Stimulated activated CD8-positive, alpha-beta memory T cell treated with anti-CD3 and anti-CD28 coated beads, Interleukin-7, amount 100 ng/mL, for 1 hour (primary cell): ENCODE results near the gene COL8A1.

Experiments
- DNase-seq, 2 donors: peaks; one replicate each; pipeline ENCODE4 v3.0.0-alpha.2; 2020; ENCODE audit warnings: low read depth in 2 of 2

The COL8A1 gene

DNA sequence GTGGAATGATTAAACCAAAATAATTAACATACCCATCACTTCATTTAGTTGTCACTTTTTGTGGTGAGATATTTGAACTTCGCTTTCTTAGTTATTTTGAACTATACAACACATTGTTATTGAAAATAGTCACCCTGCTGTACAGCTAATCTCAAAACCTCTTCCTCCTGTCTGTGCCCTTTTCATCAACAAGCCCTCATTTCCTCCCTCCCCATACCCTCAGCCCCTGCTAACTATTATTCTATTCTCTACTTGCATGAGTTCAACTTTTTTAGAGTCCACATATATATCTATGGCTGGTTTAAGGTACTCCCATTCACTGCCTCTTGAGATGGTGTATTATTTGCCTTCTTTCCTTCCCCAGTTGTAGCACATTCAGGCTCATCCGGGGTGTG lies 32.2 kb downstream of the COL8A1 start:
- no peak for DNase-seq

DNA sequence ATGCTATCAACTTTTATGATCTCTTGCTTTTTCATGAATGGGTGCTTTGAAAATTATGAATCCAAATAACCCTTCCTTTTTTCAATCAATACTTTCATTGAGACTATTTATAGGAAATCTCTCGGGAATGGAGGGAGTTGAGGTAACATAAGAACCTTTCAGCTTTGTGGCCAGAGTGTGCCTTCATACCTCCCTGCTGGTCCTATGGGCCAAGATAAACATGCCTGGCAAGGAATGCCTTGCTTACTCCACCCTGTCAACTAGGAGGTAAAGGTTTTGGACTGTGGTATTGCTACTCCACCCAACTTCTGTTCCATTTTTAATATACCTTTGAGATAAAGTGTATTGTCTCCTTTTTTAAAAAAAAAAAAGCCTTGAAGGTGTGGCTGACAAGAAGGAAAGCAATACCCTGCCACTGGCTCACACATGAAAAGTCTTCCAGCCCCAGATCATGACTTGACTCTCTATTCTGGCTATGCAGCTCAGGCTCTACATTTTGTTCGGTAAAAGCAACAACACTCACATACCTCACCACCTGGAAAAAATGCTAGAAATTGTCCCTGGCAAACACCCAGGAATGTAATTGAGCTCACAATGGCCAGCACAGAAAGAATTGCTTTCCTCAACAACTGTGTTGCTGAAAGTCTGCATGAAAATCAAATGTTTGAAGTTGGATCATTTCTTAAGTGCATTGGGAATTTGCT lies 35.8 kb downstream of the COL8A1 start:
- DNase-seq, result no peak

DNA sequence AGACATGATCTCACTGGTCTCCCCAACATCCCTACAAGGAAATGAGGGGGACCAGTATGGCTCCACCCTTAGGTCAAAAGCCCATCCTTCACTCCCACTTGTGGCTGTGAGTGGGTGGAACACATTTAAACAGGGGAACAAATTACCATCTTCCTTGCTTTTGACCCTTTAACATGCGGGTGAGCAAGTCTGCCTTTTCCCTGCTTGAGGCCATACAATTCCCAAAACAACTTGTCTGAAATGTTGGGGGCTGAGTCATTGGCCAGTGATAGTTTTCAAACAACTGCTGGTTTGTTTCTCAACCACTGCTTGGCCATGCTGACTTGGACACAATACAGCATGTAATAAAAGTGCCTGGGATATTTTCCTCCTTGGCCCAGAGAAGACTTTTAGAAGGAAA lies 39.6 kb downstream of the COL8A1 start:
- no peak for DNase-seq

DNA sequence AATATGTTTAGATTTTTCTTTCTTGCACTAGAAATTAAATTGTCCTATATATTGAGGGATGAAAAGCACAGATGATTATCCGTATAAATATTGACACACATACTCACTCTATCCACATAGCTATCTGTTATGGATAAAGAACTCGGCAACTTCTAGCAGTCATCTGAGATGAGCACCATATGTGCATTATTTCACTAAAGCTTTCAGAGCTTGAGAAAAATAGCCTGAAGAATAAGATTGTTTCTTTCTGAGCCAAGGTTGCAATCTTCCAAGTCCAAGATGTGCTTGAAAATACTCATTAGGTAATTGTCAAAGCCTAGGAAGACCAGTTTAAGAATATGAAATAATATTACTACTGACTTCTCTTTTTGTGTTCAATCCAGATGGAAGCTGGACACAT lies 40.5 kb downstream of the COL8A1 start:
- DNase-seq, result no peak

- no peak for DNase-seq
Observed at GRCh38 chr3:99681512-99681911, 43.1 kb downstream of the COL8A1 start.

GRCh38 chr3:99681976-99682375 lies 43.6 kb downstream of the COL8A1 start:
- DNase-seq, result no peak

- no peak for DNase-seq
Observed at GRCh38 chr3:99683465-99683864, 45.1 kb downstream of the COL8A1 start.

DNA sequence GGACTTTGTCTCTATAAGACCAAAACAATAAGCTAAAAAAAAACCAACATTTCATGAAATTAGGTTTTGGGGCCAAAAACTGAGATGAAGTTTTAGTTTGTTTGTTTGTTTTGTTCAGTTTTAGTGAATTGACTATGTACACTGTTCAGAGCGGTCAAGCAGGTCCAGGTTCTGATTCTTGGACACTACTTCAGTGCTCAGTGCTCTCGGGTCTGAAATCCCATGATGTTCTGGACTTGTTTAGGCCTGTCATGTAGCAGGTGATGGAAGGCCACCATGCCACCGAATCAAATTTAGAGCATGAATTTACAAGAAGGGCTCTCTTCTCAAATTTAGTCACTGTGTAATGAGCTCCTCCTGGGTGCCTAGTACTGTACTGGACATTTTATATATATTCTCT lies 45.5 kb downstream of the COL8A1 start:
- DNase-seq, result no peak

GRCh38 chr3:99684644-99685043 lies 46.2 kb downstream of the COL8A1 start:
- no peak for DNase-seq

- no peak for DNase-seq
Observed at GRCh38 chr3:99686469-99686868, 48.1 kb downstream of the COL8A1 start.

DNA sequence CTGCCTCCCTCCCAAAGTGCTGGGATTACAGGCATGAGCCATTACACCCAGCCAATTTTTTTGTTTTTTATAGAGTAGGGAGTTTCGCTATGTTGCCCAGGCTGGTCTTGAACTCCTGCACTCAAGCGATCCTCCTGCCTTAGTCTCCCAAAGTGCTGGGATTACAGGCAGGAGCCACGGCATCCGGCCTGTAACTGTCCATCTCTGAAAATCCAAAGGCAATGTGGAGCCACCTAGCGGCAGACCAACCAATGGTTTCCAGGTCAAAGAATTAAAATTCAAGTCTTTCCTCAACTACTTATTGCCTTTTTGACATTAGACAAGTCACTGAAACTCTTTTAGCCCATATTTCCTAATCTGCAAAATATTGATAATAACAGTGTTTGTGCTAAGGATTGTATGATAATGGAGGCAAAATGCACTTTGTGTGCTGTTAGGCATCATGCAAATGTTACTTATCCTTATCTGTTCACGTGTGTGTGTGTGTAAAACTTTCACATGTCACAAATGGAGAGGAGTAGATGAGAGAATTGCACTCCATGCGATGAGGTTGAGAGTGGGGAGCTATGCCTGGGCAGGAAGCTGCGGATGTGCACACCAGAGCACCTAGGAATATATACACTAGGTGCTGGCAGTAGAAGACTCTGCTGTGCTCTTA lies 48.7 kb downstream of the COL8A1 start:
- no peak for DNase-seq

DNA sequence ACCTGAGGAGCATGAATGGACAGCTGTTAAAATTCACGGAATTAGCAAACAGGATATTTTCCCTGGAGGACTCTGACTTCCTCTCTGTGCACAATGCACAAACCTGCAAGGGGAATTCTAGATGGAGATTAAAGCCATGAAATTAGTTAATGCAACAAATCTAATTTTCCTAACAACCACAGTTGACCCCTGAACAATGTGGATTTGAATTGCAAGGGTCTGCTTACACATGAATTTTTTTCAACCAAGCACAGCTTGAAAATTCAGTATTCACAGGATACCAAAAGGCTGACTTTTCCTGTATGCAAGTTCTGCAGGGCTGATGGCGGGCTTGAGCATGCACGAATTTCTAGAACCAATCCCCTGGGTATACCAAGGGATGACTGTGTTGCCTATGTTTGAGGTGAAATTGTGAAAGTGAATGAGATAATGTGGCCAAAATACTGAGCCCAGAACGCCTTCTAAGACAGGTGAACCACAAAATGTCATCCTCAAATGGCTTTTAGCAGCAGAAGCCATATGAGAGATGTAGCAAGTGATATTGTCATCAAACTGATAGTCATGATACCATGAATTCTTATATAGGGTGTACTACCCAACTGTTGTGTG lies 52.5 kb downstream of the COL8A1 start:
- DNase-seq, result no peak

DNA sequence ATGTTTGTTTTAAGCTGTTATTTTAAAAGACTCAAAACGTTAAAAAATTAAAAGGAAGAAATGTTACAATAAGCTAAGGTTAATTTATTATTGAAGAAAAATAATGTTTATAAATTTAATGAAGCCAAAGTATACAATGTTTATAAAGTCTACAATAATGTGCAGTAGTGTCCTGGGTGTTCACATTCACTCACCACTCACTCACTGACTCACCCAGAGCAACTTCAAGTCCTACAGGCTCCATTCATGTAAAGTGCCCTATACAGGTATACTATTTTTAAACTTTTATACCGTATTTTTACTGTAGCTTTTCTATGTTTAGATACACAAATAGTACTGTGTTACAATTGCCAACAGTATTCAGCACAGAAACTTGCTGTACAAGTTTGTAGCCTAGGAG lies 55.2 kb downstream of the COL8A1 start:
- DNase-seq, result no peak

DNA sequence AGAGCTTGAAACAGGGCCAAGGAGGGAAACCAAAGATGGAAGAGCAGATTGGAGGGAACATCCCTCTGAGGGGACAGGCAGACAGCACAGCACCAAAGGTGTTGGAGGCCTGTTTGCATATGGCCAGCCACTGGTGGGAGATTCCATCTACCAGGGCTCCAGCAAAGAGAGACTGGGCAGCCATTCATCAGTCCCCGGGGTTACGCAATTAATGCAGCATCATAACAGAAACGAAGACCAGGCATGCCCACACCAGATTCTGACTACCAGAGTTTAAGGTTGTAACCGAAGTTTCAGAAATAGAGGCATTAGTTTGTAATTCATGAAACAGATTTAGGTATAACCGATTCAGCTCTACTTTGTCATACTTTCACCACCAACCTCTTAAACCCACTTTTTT lies 58.1 kb downstream of the COL8A1 start:
- no peak for DNase-seq

- DNase-seq, result no peak
Observed at GRCh38 chr3:99697250-99697649, 58.9 kb downstream of the COL8A1 start.

- no peak for DNase-seq
Observed at GRCh38 chr3:99698932-99699331, 60.5 kb downstream of the COL8A1 start.

- DNase-seq, result no peak
Observed at GRCh38 chr3:99699841-99700240, 61.4 kb downstream of the COL8A1 start.

GRCh38 chr3:99700631-99701268 lies 62.4 kb downstream of the COL8A1 start:
- no peak for DNase-seq

- DNase-seq, result no peak
Observed at GRCh38 chr3:99702953-99703943, 64.9 kb downstream of the COL8A1 start.

DNA sequence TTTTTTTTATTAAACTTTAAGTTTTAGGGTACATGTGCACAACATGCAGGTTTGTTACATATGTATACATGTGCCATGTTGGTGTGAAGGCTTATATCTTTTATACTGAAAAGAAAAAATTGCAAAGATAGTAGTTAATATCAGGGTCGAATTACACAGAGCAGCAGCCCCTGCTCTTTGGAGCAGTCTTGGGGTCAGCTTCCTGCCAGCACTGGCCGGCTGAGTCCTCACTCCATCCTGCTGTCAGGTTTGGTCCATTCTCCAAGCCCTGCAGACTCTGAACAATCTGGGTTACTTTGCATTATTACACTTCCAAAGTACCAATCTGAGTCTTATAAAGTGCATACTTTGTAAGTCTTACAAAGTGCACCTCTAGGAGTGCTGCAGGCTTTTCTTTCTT lies 66.0 kb downstream of the COL8A1 start:
- no peak for DNase-seq

DNA sequence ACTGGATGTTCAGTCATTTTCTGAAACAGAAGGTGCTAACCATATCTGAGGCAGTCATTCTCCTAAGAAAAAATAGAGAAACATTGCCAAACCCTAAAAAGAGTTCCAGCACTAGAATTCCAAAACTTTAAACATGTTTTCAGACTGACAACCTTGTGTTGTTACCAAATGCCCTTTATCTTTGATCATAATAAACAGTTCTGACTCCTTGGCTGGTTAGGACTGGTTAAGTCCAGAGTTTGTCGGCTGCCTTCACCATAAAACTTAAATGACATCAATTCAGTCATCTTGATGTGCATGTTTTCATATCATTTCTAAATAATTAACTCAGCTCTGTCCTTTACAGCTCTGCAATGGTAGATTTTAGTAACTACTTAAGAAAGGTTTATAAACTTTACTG lies 68.0 kb downstream of the COL8A1 start:
- DNase-seq, result no peak
